ENCODE data around the gene SYTL3. TPM values are rescaled to one million over a fixed set of nuclear protein-coding genes. Genes with fewer than 3 reads are reported as not detected.

SYTL3 gene
- polyA plus RNA-seq, 1 of the 3 experiments (the other 2 are of a cell fraction) = 2.3 TPM

DNA sequence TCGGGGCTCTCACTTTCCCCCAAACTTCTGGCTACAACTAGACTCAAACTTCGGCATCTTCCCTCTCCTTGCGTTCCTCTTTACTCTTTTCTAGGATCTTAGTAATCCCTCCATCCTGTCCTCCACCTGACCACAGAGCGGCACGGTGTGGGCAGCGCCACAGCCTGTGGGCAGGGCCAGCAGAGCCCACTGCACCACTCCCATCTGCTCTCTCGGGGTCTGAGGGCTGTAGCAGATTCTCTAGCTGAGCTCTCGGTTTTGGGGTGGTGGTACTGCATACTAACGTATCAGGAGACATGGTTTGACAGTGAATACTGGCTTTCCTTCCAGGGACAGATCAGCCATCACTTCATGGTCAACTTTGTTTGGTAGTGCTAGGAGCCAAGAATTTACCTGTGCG, 111.9 kb downstream of the SYTL3 start:
- no peak overlapping the region for H3K4me3 ChIP-seq (ENCODE audit: low read depth in 2 of 2, low read length in 1 of 2)
- CTCF ChIA-PET = interaction anchor here (0.7 to 1.1 kb wide), 2 partner anchors 39 to 272 kb away, joined by 3 read pairs; no protein-coding TSS in a partner anchor
- no peak for DNase-seq
- no peaks in the 10 kb centered on the region for H3K9me2 ChIP-seq
- H3K9me3 ChIP-seq = no peaks in the 10 kb centered on the region
- H3K4me1 ChIP-seq (ENCODE audit: control insufficient read depth in 1 of 2, insufficient read depth in 2 of 2, low read depth in 1 of 2, low read length in 1 of 2) = peaks cover 0 to 39% of the 10 kb centered on the region in 2 experiments; a peak in 1 of 4 replicates
- POLR2A ChIA-PET = interaction anchor here (1.6 kb wide), 1 partner anchor 10 kb away, joined by 3 read pairs; no protein-coding TSS in a partner anchor
- no peaks in the 10 kb centered on the region for H4K20me1 ChIP-seq (ENCODE audit: insufficient read depth)
- H3K9ac ChIP-seq = no peak overlapping the region
- H2AFZ ChIP-seq (ENCODE audit: low read depth) = no peak overlapping the region
- no peaks in the 10 kb centered on the region for H3F3A ChIP-seq (replicated peaks; ENCODE audit: insufficient read depth)
- H3K27me3 ChIP-seq (ENCODE audit: insufficient read depth) = no peaks in the 10 kb centered on the region
- WGBS (ENCODE audit: low lambda C conversion rate) = 98% methylated on average over 10 of the region's 10 CpGs
- no peak for TF ChIP-seq YY1 (IDR thresholded peaks at IDR 0.05; ENCODE audit: low read depth)
- no peak for TF ChIP-seq USF1 (IDR thresholded peaks at IDR 0.05; ENCODE audit: borderline replicate concordance, low read depth)
- TF ChIP-seq RCOR1 (IDR thresholded peaks at IDR 0.05; ENCODE audit: low read length) = no peak
- no peak for TF ChIP-seq NFIC (IDR thresholded peaks at IDR 0.05; ENCODE audit: borderline replicate concordance)
- no peak for TF ChIP-seq RAD21 (IDR thresholded peaks at IDR 0.05; ENCODE audit: low read length)
- no peak for TF ChIP-seq MEF2A (IDR thresholded peaks at IDR 0.05; ENCODE audit: borderline replicate concordance, low read depth)
- no peak for TF ChIP-seq MXI1 (IDR thresholded peaks at IDR 0.05; ENCODE audit: low read depth, low read length)
- no peak for TF ChIP-seq GATA2 (CRISPR knock-in tag; IDR thresholded peaks at IDR 0.05)
- TF ChIP-seq, protein P1, sequence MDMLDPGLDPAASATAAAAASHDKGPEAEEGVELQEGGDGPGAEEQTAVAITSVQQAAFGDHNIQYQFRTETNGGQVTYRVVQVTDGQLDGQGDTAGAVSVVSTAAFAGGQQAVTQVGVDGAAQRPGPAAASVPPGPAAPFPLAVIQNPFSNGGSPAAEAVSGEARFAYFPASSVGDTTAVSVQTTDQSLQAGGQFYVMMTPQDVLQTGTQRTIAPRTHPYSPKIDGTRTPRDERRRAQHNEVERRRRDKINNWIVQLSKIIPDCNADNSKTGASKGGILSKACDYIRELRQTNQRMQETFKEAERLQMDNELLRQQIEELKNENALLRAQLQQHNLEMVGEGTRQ (IDR thresholded peaks at IDR 0.05; ENCODE audit: borderline replicate concordance, low read depth, low read length) = no peak
- no peak for TF ChIP-seq FOXJ3 (CRISPR knock-in tag; IDR thresholded peaks at IDR 0.05)
- TF ChIP-seq PBX3 (IDR thresholded peaks at IDR 0.05) = no peak
- no peak for TF ChIP-seq TEAD4 (IDR thresholded peaks at IDR 0.05; ENCODE audit: borderline replicate concordance, insufficient read depth)
- TF ChIP-seq CHD2 (IDR thresholded peaks at IDR 0.05; ENCODE audit: low read length, partially characterized antibody) = no peak
- TF ChIP-seq MAX (IDR thresholded peaks at IDR 0.05; ENCODE audit: low read depth) = no peak
- no peak for TF ChIP-seq IRF3 (IDR thresholded peaks at IDR 0.05; ENCODE audit: low read depth, low read length)
- no peak for TF ChIP-seq NRF1 (IDR thresholded peaks at IDR 0.05; ENCODE audit: low read depth, low read length)
- TF ChIP-seq, protein P2, sequence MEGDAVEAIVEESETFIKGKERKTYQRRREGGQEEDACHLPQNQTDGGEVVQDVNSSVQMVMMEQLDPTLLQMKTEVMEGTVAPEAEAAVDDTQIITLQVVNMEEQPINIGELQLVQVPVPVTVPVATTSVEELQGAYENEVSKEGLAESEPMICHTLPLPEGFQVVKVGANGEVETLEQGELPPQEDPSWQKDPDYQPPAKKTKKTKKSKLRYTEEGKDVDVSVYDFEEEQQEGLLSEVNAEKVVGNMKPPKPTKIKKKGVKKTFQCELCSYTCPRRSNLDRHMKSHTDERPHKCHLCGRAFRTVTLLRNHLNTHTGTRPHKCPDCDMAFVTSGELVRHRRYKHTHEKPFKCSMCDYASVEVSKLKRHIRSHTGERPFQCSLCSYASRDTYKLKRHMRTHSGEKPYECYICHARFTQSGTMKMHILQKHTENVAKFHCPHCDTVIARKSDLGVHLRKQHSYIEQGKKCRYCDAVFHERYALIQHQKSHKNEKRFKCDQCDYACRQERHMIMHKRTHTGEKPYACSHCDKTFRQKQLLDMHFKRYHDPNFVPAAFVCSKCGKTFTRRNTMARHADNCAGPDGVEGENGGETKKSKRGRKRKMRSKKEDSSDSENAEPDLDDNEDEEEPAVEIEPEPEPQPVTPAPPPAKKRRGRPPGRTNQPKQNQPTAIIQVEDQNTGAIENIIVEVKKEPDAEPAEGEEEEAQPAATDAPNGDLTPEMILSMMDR (IDR thresholded peaks at IDR 0.05) = no peak
- no peak for TF ChIP-seq TAF1 (IDR thresholded peaks at IDR 0.05; ENCODE audit: borderline replicate concordance, low read depth, low read length)
- peaks cover 13 to 18% of the 10 kb centered on the region in 2 experiments for H3K36me3 ChIP-seq (replicated peaks in 1 of 2; ENCODE audit: control insufficient read depth in 1 of 2, insufficient read depth in 2 of 2, low read length in 1 of 2)
- H3K27ac ChIP-seq (ENCODE audit: low read depth in 2 of 2, low read length in 1 of 2) = no peak overlapping the region
- H3K79me2 ChIP-seq (ENCODE audit: insufficient read depth) = no peaks in the 10 kb centered on the region
- no peak overlapping the region for H3K4me2 ChIP-seq
